ENCODE results near the gene ARHGDIG. TPM values are rescaled to one million over a fixed set of nuclear protein-coding genes. Genes with fewer than 3 reads are reported as not detected.

ARHGDIG gene
- 2.5 and 5.0 TPM in 2 replicates for total RNA-seq (ENCODE audit: low replicate concordance)
- long read RNA-seq, result 0 reads

GRCh38 chr16:280552-280951, at the start of gene ARHGDIG:
ARHGDIG (plus strand) TSS chr16:280591; CDS start chr16:280681, 90 bp downstream.
- peak within 1 kb of the TSS; percentile 28 for H3K4me3 Mint-ChIP-seq
- H3K9me3 Mint-ChIP-seq, result no peaks in the 10 kb centered on the region
- no peak for TF ChIP-seq CTCF (conservative IDR thresholded peaks at IDR 0.05)
- no peaks in the 10 kb centered on the region for H3K4me1 Mint-ChIP-seq (ENCODE audit: unreplicated experiment)
- peaks cover 30% of the 10 kb centered on the region for H3K27me3 Mint-ChIP-seq
- no peak for DNase-seq (ENCODE audit: extremely low spot score, unreplicated experiment)
- H3K36me3 Mint-ChIP-seq, result no peaks in the 10 kb centered on the region
- H3K27ac Mint-ChIP-seq, result no peak within 1 kb of the TSS

DNA sequence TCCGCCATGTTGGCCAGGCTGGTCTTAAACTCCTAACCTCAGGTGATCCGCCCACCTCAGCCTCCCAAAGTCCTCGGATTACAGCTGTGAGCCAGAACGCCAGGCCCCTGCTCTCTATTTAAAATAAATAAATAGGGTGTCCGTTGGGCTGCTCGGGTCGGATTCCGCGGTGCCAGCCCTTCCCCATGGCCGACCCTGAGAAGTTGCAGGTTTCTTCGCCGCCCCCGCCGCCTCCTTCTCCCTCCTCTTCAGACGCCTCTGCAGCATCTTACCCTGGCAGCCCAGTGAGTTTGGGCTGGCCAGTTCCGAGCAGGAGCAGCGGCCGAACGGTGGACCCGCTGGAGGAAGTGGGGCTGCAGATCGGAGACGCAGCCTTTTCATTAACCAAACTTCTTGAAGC, 49.4 kb upstream of the ARHGDIG start:
- Mint-ChIP-seq H3K27me3 (no peaks in the 10 kb centered on the region), H3K27ac (no peak overlapping the region), H3K9me3 (no peaks in the 10 kb centered on the region), H3K4me3 (no peak overlapping the region), H3K36me3 (peaks cover 20% of the 10 kb centered on the region), H3K4me1 (ENCODE audit: unreplicated experiment) (peaks cover 23% of the 10 kb centered on the region)
- no peak for DNase-seq (ENCODE audit: extremely low spot score, unreplicated experiment)
- no peak for TF ChIP-seq CTCF (conservative IDR thresholded peaks at IDR 0.05)

- no peaks in the 10 kb centered on the region for H3K9me3 Mint-ChIP-seq
- H3K36me3 Mint-ChIP-seq, result peaks cover 10% of the 10 kb centered on the region
- TF ChIP-seq CTCF (conservative IDR thresholded peaks at IDR 0.05), result peak; percentile 60
- H3K27ac Mint-ChIP-seq, result peak within 1 kb of the TSS; percentile 99
- H3K4me1 Mint-ChIP-seq (ENCODE audit: unreplicated experiment), result peaks cover 9% of the 10 kb centered on the region
- peak within 1 kb of the TSS; percentile 99 for H3K4me3 Mint-ChIP-seq
- H3K27me3 Mint-ChIP-seq, result no peaks in the 10 kb centered on the region
- DNase-seq (ENCODE audit: extremely low spot score, unreplicated experiment), result peak; percentile 94
These were observed 45.7 kb upstream of the ARHGDIG start, which contains the start of gene FAM234A for GRCh38 chr16:234468-235305. FAM234A (plus strand) TSS chr16:234821; CDS start chr16:254414, 19,593 bp downstream.

GRCh38 chr16:239948-240277, 40.5 kb upstream of the ARHGDIG start:
- no peak for TF ChIP-seq CTCF (conservative IDR thresholded peaks at IDR 0.05)
- Mint-ChIP-seq H3K4me3 (peak overlapping the region; percentile 40), H3K36me3 (peaks cover 16% of the 10 kb centered on the region), H3K4me1 (ENCODE audit: unreplicated experiment) (peaks cover 15% of the 10 kb centered on the region), H3K27me3 (no peaks in the 10 kb centered on the region), H3K27ac (peak overlapping the region; percentile 66), H3K9me3 (no peaks in the 10 kb centered on the region)
- DNase-seq (ENCODE audit: extremely low spot score, unreplicated experiment), result no peak

DNA sequence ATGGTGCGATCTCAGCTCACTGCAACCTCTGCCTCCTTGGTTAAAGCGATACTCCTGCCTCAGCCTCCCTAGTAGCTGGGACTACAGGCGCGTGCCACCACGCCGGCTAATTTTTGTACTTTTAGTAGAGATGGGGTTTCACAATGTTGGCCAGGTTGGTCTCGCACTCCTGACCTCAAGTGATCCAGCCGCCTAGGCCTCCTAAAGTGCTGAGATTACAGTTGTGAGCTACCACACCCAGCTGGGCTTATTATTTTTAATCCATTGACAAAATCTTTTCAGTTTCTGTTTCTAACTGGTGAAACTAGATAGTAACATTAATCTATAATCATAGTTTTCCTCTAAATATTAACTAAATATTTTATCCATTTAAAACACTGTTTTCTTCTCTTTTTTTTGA, 39.8 kb upstream of the ARHGDIG start:
- no peaks in the 10 kb centered on the region for H3K9me3 Mint-ChIP-seq
- DNase-seq (ENCODE audit: extremely low spot score, unreplicated experiment), result no peak
- H3K4me1 Mint-ChIP-seq (ENCODE audit: unreplicated experiment), result peaks cover 9% of the 10 kb centered on the region
- TF ChIP-seq CTCF (conservative IDR thresholded peaks at IDR 0.05), result no peak
- no peak overlapping the region for H3K27ac Mint-ChIP-seq
- no peaks in the 10 kb centered on the region for H3K27me3 Mint-ChIP-seq
- H3K36me3 Mint-ChIP-seq, result peaks cover 12% of the 10 kb centered on the region
- no peak overlapping the region for H3K4me3 Mint-ChIP-seq
